HS-5 (cell line): ENCODE results near the gene FAM120B.

Experiments
- DNase-seq: peaks from one replicate; pipeline ENCODE4 v3.0.0-alpha.2; 2012; ENCODE audit warnings: low read depth

The FAM120B gene

GRCh38 chr6:170444056-170444591, 137.6 kb downstream of the FAM120B start:
- DNase-seq = no peak

- no peak for DNase-seq
Observed at GRCh38 chr6:170444811-170445211, 138.3 kb downstream of the FAM120B start.

GRCh38 chr6:170445487-170445886, 138.9 kb downstream of the FAM120B start:
- DNase-seq = no peak

- no peak for DNase-seq
Observed at GRCh38 chr6:170445971-170446370, 139.4 kb downstream of the FAM120B start.

GRCh38 chr6:170446841-170447560, 140.4 kb downstream of the FAM120B start:
- no peak for DNase-seq

- DNase-seq = no peak
Observed at GRCh38 chr6:170447561-170447930, 141.0 kb downstream of the FAM120B start.

GRCh38 chr6:170448317-170448716, 141.8 kb downstream of the FAM120B start:
- no peak for DNase-seq

GRCh38 chr6:170448751-170449630, 142.4 kb downstream of the FAM120B start:
- no peak for DNase-seq

- no peak for DNase-seq
Observed at GRCh38 chr6:170449835-170450753, 143.5 kb downstream of the FAM120B start.

GRCh38 chr6:170450916-170451761, 144.6 kb downstream of the FAM120B start:
- DNase-seq = no peak

- DNase-seq = no peak
Observed at GRCh38 chr6:170451762-170452651, 145.4 kb downstream of the FAM120B start.

- DNase-seq = no peak
Observed at GRCh38 chr6:170452767-170453545, 146.4 kb downstream of the FAM120B start.

GRCh38 chr6:170453586-170454511, 147.3 kb downstream of the FAM120B start:
- no peak for DNase-seq

- no peak for DNase-seq
Observed at GRCh38 chr6:170454512-170455285, 148.1 kb downstream of the FAM120B start.

GRCh38 chr6:170455335-170455979, 148.9 kb downstream of the FAM120B start:
- no peak for DNase-seq

GRCh38 chr6:170456334-170456733, 149.8 kb downstream of the FAM120B start:
- no peak for DNase-seq
